SH-SY5Y (cell line): ENCODE measurements around the gene B4GALT2.

ENCODE experiments used
- GATA2 ChIP-seq: IDR thresholded peaks from 2 replicates; pipeline ENCODE4 v1.6.1; 2011; ENCODE audit warnings: mild to moderate bottlenecking, low read depth, low read length
- GATA3 ChIP-seq: IDR thresholded peaks from 2 replicates; pipeline ENCODE4 v1.6.1; 2011; ENCODE audit warnings: low read depth, mild to moderate bottlenecking, low read length, moderate library complexity

DNA sequence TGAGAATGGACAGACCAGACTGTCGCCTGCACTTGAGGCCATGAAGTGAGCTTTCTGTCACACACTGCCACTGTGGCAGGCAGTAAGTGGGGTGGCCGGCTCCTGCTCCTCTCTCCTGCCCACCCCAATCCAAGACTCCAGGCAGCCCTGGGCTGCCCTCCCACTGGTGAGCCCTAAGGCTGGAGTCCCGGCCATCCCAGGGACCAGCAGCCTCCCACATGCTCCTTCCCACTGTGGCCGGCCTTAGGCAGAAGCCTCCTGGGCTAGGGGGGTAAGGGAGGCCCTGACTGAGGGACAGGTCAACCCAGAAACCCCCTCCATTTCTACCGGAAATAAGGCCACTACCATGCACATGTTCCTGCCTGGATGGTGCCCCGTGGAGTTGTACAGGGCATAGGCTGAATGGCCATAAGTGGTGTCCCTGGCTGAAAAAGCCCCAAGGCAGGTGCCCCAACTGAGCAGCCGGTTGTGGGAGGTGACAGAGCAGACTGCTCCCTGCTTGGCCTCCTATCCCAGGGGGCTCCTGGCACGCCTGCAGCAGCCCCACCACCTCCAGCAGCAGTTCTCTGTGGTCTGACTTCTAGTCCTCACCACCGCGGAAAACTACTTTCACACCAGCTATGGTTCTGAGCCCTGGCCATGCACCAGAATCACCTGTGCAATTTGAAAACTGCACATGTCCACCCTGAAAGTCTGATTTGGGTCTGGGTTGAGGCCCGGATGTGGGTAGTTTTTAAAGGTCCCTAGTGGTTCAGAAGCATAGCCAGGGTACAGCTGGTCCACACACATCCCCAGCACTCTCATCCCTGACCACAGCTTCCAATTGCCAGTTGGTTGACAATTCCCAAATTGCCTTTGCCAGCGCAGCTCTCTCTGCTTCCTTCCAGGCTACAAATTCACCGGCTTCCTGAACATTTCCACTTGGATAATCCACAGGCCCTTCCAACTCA, 47.0 kb upstream of the B4GALT2 start:
- TF ChIP-seq GATA3 (no peak), GATA2 (no peak)
